Activated gamma-delta T cell treated with anti-CD3 and anti-CD28 coated beads, Interleukin-2, amount 50 U/mL, for 16 hours (primary cell): Measurements from ENCODE around the gene MN1.

ENCODE experiments used
- DNase-seq: peaks from one replicate; pipeline ENCODE4 v3.0.0-alpha.2; 2020; ENCODE audit warnings: low read depth

The MN1 gene

GRCh38 chr22:27799015-27799826 is 2.3 kb downstream of the MN1 start:
- no peak for DNase-seq

GRCh38 chr22:27798511-27799014 is 3.0 kb downstream of the MN1 start:
- no peak for DNase-seq

GRCh38 chr22:27797520-27798391 is 3.8 kb downstream of the MN1 start:
- DNase-seq = no peak

- no peak for DNase-seq
Observed at GRCh38 chr22:27796829-27797519, 4.6 kb downstream of the MN1 start.

GRCh38 chr22:27795696-27796517 is 5.6 kb downstream of the MN1 start:
- DNase-seq = no peak

- no peak for DNase-seq
Observed at GRCh38 chr22:27795053-27795452, 6.5 kb downstream of the MN1 start.

GRCh38 chr22:27794226-27794625 is 7.3 kb downstream of the MN1 start:
- DNase-seq = no peak

- DNase-seq = no peak
Observed at GRCh38 chr22:27793576-27793975, 8.0 kb downstream of the MN1 start.

GRCh38 chr22:27792452-27793161 is 8.9 kb downstream of the MN1 start:
- DNase-seq = no peak

GRCh38 chr22:27791859-27792241 is 9.7 kb downstream of the MN1 start:
- no peak for DNase-seq

- no peak for DNase-seq
Observed at GRCh38 chr22:27791159-27791858, 10.2 kb downstream of the MN1 start.

GRCh38 chr22:27790376-27791158 is 11.0 kb downstream of the MN1 start:
- no peak for DNase-seq

- no peak for DNase-seq
Observed at GRCh38 chr22:27788500-27789288, 12.9 kb downstream of the MN1 start.

- DNase-seq = no peak
Observed at GRCh38 chr22:27786965-27787364, 14.6 kb downstream of the MN1 start.

- DNase-seq = no peak
Observed at GRCh38 chr22:27786291-27786932, 15.1 kb downstream of the MN1 start.

- DNase-seq = no peak
Observed at GRCh38 chr22:27785831-27786230, 15.7 kb downstream of the MN1 start.

GRCh38 chr22:27784120-27784475 is 17.5 kb downstream of the MN1 start:
- no peak for DNase-seq

- no peak for DNase-seq
Observed at GRCh38 chr22:27783436-27784119, 18.0 kb downstream of the MN1 start.
